ENCODE measurements around the gene RAB3C.

Gene RAB3C

GRCh38 chr5:58631895-58632294 is 49.0 kb downstream of the RAB3C start:
- TF ChIP-seq POLR2A (IDR thresholded peaks at IDR 0.05; ENCODE audit: low read depth, low read length): no peak
- DNase-seq (ENCODE audit: insufficient read length, low spot score) (no peak), FAIRE-seq (no peak)

GRCh38 chr5:58635416-58635815 is 52.5 kb downstream of the RAB3C start:
- no peak for FAIRE-seq
- no peak for DNase-seq (ENCODE audit: insufficient read length, low spot score)

GRCh38 chr5:58640011-58640410 is 57.1 kb downstream of the RAB3C start:
- no peak for DNase-seq (ENCODE audit: insufficient read length, low spot score)
- TF ChIP-seq POLR2A (IDR thresholded peaks at IDR 0.05; ENCODE audit: low read depth, low read length): no peak
- FAIRE-seq: no peak

More at GRCh38 chr5:58635416-58635815, 52.5 kb downstream of the RAB3C start:
- TF ChIP-seq POLR2A (IDR thresholded peaks at IDR 0.05; ENCODE audit: low read depth, low read length): no peak

GRCh38 chr5:58641533-58641932 is 58.7 kb downstream of the RAB3C start:
- no peak for TF ChIP-seq POLR2A (IDR thresholded peaks at IDR 0.05; ENCODE audit: low read depth, low read length)
- DNase-seq (ENCODE audit: insufficient read length, low spot score) (no peak), FAIRE-seq (no peak)

DNA sequence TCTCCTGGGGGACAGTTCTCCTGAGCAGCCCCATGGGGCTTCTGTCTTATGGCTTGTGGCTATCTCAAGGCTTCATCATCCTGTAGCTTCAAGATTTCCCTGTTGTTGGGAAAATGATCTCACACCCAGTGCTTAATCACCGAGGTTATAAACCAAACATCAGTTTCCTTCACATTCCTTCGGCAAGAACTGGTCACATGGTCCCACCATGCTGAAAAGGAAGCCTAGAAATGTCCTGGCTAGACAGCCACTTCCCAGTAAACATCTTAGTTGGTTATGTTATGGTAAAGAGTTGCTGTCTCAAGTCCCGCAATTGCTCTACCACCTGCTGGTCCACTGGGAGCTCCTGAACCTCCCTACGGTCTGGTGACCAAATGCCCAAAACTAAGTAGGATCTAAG is 66.0 kb downstream of the RAB3C start:
- DNase-seq (ENCODE audit: insufficient read length, low spot score) (no peak), FAIRE-seq (no peak)
- TF ChIP-seq POLR2A (IDR thresholded peaks at IDR 0.05; ENCODE audit: low read depth, low read length): no peak

- TF ChIP-seq POLR2A (IDR thresholded peaks at IDR 0.05; ENCODE audit: low read depth, low read length): no peak
- FAIRE-seq: no peak
- no peak for DNase-seq (ENCODE audit: insufficient read length, low spot score)
Measured at GRCh38 chr5:58649716-58650115, 66.8 kb downstream of the RAB3C start.

DNA sequence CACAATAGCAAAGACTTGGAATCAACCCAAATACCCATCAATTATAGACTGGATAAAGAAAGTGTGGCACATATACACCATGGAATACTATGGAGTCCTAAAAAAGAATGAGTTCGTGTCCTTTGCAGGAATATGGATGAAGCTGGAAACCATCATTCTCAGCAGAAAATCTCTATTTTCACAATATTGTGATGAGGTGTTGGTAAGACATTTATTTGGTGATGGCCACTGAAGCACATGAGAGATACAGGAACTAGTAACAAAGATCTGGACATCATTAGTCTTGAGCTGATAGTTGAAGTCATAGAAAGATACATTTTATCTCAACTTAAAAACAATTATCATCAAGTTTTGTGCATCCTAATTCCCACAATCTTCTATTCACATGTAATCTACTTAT is 70.6 kb downstream of the RAB3C start:
- no peak for DNase-seq (ENCODE audit: insufficient read length, low spot score)
- no peak for TF ChIP-seq POLR2A (IDR thresholded peaks at IDR 0.05; ENCODE audit: low read depth, low read length)
- no peak for FAIRE-seq

DNA sequence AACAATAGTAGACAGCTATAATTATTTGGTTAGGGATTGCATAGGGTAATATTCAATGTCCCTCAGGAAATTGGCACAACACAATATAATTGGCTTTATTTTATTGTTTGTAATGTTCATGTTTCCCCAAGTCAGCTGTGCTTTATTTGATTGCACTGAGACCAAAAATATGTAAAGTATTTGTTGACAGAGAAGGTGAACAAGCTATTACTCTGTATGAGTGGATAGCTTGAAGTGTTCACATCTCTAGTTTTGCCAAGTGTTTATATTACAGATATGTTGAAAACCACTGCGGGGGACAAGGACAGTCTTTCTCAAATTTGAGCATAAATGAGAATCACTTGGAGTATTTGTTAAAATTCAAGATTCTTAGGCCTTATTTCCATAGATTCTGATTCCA is 83.3 kb downstream of the RAB3C start:
- no peak for TF ChIP-seq POLR2A (IDR thresholded peaks at IDR 0.05; ENCODE audit: low read depth, low read length)
- FAIRE-seq: no peak
- DNase-seq (ENCODE audit: insufficient read length, low spot score): no peak

GRCh38 chr5:58666598-58667581 is 84.0 kb downstream of the RAB3C start:
- TF ChIP-seq POLR2A (IDR thresholded peaks at IDR 0.05; ENCODE audit: low read depth, low read length): no peak
- FAIRE-seq (no peak), DNase-seq (ENCODE audit: insufficient read length, low spot score) (no peak)

- no peak for TF ChIP-seq POLR2A (IDR thresholded peaks at IDR 0.05; ENCODE audit: low read depth, low read length)
- no peak for FAIRE-seq
- DNase-seq (ENCODE audit: insufficient read length, low spot score): no peak
Measured at GRCh38 chr5:58670582-58670981, 87.7 kb downstream of the RAB3C start.

- DNase-seq (ENCODE audit: insufficient read length, low spot score): no peak
- no peak for FAIRE-seq
- TF ChIP-seq POLR2A (IDR thresholded peaks at IDR 0.05; ENCODE audit: low read depth, low read length): no peak
Measured at GRCh38 chr5:58671155-58671554, 88.3 kb downstream of the RAB3C start.

DNA sequence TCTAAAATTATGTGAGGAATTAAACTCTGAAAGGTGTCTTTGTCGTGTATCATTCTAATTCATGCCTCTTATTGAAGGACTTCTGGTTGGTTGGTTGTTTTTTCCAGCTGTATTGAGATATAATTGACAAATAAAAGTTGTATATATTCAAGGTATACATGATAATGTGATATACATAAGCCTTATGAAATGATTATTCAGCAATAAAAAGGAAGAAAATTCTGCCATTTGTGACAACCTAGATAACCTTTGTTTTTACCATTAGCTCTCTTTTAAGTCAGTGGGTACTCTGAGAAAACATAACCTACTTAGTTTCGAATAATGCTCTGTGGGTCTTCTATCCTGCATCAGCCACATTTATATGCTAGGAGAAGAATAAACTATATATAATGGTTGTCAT is 89.6 kb downstream of the RAB3C start:
- FAIRE-seq (no peak), DNase-seq (ENCODE audit: insufficient read length, low spot score) (no peak)
- no peak for TF ChIP-seq POLR2A (IDR thresholded peaks at IDR 0.05; ENCODE audit: low read depth, low read length)

- FAIRE-seq (no peak), DNase-seq (ENCODE audit: insufficient read length, low spot score) (no peak)
- no peak for TF ChIP-seq POLR2A (IDR thresholded peaks at IDR 0.05; ENCODE audit: low read depth, low read length)
Measured at GRCh38 chr5:58674070-58674469, 91.2 kb downstream of the RAB3C start.

- FAIRE-seq: no peak
- no peak for DNase-seq (ENCODE audit: insufficient read length, low spot score)
- TF ChIP-seq POLR2A (IDR thresholded peaks at IDR 0.05; ENCODE audit: low read depth, low read length): no peak
Measured at GRCh38 chr5:58674711-58675110, 91.8 kb downstream of the RAB3C start.

GRCh38 chr5:58675341-58675740 is 92.5 kb downstream of the RAB3C start:
- TF ChIP-seq POLR2A (IDR thresholded peaks at IDR 0.05; ENCODE audit: low read depth, low read length): no peak
- no peak for FAIRE-seq
- DNase-seq (ENCODE audit: insufficient read length, low spot score): no peak

Measured in H54 (cell line).